Activated CD8-positive, alpha-beta memory T cell treated with anti-CD3 and anti-CD28 coated beads, Interleukin-2, amount 50 U/mL, for 1 hour (primary cell): ENCODE measurements around the gene LDHAL6A.
"Not testable (repeated sequence)": the region's sequence is repeated elsewhere in the genome, so short reads cannot be mapped to it uniquely, and the experiment has no call there.

Source experiments
- DNase-seq: peaks from one replicate; pipeline ENCODE4 v3.0.0-alpha.2; 2020; ENCODE audit errors: extremely low read depth

Gene LDHAL6A

DNA sequence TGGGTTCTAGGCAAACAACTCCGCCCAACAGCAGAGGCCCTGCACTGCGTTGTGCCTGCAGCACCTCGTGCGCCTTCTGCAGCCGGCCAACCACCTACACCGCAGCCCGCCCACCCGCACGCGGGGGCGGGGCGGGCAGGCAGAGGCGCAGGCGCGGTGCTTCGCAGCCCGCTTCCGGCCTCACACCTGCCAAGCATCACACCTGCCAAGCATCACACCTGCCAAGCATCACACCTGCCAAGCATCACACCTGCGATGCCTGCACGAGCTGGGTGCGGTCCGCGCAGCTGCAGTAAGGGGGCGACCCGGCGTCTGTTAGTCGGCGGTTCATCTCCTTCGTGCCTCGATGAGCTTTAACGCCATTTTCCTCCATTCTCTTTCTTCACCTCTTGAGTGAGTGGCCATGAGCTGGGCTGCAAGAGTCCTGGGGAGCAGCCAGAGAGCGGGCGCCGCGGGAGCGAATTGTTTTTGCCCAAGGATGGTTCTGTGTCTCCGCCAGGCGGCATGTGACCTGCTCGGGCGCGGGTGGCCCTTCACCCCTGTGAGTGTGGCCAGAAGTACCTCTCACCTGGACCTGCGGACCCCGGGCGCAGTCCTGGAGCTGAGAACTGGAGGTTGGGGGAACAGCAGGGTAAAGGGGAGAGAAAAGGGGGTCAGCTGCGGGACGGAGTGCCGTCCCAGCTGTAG lies at the start of gene LDHAL6A:
TSS of gene LDHAL6A (plus strand) at position 171 of the 687 bp plus-strand sequence. CDS start 825 bp downstream, outside the sequence.
- no peak for DNase-seq

DNA sequence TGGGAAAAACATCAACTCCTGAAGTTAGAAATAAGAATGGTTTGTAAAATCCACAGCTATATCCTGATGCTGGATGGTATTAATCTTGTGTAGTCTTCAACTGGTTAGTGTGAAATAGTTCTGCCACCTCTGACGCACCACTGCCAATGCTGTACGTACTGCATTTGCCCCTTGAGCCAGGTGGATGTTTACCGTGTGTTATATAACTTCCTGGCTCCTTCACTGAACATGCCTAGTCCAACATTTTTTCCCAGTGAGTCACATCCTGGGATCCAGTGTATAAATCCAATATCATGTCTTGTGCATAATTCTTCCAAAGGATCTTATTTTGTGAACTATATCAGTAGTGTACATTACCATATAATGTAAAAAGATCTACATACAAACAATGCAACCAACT lies 48.3 kb upstream of the LDHAL6A start:
- not testable (repeated sequence) for DNase-seq

DNA sequence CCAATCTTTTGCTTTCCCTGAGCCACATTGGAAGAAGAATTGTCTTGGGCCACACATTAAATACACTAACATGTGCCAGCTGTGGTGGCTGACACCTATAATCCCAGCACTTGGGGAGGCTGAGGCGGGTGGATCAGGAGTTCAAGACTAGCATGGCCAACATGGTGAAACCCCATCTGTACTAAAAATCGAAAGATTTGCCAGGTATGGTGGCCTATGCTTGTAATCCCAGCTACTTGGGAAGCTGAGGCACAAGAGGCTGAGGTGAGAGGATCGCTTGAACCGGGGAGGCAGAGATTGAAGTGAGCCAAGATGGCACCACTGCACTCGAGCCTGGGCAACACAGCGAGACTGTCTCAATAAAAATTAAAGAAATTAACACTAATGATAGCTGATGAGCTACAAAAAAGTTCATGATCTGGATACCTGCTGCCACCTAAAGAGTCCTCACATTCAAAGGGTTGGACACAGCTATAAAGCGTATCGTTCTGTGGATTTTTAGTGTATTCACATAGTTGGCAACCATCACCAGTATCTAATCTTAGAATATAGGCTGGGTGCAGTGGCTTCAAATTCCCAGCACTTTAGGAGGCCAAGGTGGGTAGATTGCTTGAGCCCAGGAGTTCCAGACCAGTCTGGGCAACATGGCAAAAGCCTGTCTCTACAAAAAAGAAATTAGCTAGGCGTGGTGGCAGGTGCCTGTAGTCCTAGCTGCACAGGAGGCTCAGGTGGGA lies 46.9 kb upstream of the LDHAL6A start:
- no peak for DNase-seq

GRCh38 chr11:18416459-18416858 lies 39.2 kb upstream of the LDHAL6A start:
- DNase-seq: no peak

GRCh38 chr11:18419040-18419439 lies 36.6 kb upstream of the LDHAL6A start:
- DNase-seq: no peak

DNA sequence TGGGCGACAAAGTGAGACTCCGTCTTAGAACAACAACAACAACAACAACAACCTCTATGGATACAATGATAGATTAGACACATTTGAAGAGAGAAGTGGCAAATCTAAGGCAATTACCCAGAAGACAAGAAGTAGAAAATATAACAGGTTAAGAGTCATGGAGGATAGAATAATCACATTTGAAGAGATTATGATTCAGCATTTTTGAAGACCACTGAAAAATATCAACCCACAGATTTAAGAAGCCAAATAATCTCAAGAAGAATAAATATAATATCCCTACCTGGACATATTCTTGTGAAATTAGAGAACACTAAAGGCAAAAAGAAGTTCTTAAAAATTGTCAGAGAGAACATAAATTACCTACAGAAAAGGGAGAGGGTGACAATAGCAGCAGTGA lies 35.6 kb upstream of the LDHAL6A start:
- no peak for DNase-seq

DNA sequence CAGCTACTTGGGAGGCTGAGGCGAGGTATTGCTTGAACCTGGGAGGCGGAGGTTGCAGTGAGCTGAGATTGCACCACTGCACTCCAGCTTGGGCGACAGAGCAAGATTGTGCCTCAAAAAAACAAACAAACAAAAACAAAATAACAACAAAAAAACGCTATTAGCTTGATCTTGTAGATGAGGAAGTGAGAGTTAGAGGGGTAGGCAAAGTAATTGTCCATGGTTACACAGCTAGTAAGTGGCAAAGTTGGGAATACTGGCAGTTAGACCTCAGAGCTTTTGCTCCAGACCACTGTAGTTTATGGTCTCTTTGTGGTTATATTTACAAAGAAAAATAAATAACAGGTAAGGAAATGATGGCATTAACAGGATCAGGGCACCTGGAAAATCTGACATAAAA lies 28.4 kb upstream of the LDHAL6A start:
- DNase-seq: no peak

- no peak for DNase-seq
These were observed 26.3 kb upstream of the LDHAL6A start for GRCh38 chr11:18429332-18429731.

DNA sequence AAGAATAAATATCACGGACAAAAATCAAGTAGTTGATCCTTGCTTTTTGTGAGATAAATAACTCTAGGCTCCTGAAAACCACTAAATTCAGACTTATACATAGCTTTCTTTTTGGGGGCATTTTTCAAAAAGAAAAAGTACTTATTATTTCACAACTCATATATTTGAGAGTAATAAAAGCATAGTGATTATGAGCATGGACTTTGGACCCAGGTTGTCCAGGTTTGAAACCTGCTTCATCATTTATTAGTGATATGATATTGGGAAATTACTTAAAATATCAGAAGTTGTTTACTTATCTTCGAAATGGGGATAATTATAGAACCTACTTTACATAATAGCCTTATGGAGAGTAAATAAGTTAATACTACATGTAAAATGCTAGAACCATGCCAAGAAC lies 17.0 kb upstream of the LDHAL6A start:
- no peak for DNase-seq

DNA sequence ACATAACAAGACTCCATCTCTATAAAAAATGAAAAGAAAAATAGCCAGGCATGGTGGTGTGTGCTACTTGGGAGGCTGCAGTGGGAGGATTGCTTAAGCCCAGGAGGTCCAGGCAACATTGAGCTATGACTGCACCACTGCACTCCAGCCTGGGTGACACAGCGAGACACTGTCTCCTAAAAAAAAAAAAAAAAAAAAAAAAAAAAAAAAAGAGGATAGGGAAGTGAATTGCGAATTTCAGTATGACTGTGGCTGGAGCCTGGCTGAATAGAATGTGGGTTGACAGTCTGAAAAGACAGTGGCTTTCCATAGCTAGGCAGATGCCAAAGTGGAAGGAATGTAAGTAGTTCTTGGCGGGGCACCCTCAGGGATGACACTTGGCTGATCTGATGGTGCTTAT lies 6.4 kb upstream of the LDHAL6A start:
- no peak for DNase-seq

GRCh38 chr11:18452927-18453326 lies 2.7 kb upstream of the LDHAL6A start:
- DNase-seq: no peak

DNA sequence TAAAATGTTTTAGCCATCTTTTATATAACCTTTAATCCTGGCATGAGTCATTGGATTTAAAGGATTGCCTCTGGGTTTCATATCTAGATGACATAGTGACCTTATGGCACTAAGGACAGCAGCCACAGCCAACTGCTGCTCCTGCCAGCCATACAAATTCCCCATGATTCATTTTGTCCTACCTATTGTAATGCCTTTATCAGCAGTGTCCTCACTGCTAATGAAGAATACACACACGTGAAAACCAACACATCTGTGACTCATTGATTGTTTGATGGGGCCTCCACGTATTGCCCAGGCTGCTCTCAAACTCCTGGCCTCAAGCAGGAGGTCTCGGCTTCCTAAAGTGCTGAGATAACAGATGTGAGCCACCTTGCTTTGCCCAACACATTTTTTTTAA lies 1.8 kb downstream of the LDHAL6A start:
- no peak for DNase-seq

DNA sequence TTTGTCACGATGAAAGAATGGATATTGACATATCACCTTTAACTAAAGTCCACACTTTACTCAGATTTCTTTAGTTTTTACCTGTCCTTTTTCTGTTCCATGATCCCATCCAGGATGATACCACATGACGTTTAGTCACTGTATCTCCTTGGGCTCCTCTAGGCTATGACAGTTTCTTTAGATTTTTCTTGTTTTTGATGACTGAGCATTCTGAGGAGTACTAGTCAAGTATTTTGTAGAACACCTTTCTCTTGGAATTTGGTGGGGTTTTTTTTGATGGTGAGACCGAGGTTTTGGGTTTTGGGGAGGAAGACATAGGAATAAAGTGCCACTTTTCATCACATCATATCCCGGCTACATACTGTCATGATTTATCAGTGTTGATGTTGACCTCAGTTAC lies 4.0 kb downstream of the LDHAL6A start:
- no peak for DNase-seq

GRCh38 chr11:18461909-18462308 lies 6.3 kb downstream of the LDHAL6A start:
- DNase-seq: no peak

DNA sequence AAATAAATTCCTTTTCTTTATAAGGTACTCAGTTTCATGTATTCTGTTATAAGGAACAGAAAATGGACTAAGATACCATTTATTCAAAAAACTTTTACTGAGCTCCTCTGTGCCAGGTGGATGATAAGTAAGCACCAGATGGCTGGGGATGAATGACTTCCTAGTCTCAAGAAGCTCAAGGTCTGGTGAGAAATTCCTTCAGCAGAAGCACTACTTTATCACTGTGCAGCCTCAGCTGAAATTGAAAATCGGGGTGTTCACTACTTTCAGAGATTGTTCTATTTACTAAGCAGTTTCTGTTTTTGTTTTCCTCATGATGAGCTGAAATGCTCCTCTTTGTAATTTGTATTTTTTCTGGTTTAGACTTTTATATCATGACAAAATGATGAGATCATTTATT lies 7.8 kb downstream of the LDHAL6A start:
- DNase-seq: no peak

GRCh38 chr11:18466402-18466801 lies 10.7 kb downstream of the LDHAL6A start:
- DNase-seq: no peak

DNA sequence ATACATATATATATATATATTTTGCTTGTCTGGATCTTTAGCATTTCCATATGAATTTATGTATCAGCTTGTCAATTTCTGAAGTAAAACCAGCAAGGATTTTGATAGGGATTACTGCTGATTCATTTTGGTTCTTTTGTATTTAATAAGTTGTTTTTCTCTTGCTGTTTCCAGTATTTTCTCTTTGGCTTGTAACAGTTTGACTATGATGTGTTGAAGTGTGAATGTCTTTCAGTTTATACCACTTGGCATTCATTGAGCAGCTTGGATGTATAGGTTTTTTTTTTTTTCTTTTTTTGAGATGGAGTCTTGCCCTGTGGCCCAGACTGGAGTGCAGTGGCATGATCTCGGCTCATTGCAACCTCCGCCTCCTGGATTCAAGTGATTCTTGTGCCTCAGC lies 12.4 kb downstream of the LDHAL6A start:
- no peak for DNase-seq

DNA sequence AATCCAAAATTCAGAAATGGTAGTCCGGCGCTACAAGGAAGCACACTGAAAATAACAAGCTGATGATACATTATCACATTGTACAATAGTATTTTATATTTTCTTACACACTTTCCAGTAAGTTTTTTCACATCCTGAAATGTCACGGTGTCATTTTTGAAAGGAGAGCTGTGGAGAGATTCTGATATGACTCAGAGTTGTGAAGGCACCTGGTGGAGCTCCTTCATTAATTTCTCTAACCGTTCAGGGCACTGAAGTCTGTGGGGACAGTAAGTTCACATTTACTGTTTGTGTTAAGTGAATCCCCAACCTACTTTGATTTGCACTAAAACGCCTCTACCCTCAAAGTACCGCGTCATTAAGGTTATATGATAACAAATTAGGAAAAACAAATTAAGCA lies 13.3 kb downstream of the LDHAL6A start:
- no peak for DNase-seq

DNA sequence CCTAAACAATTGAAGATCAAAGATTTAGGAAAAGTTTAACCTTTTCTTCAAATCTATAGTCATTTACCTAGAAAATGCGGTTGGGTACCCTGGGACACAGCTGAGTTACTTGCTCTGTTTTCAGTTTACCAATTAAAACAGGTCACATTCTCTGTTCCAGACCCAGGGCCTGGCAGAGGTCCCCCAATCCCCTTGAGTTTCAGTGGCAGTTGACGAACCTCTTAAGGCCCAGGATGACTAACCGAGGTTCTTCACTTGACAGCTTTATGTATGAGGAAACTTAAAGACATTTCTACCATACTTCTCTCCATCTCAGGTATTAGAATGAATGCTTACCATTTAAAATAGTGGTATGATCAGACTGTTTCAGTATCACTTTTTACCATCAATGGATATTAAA lies 16.3 kb downstream of the LDHAL6A start:
- DNase-seq: no peak

- no peak for DNase-seq
These were observed 16.9 kb downstream of the LDHAL6A start for GRCh38 chr11:18472587-18472986.

DNA sequence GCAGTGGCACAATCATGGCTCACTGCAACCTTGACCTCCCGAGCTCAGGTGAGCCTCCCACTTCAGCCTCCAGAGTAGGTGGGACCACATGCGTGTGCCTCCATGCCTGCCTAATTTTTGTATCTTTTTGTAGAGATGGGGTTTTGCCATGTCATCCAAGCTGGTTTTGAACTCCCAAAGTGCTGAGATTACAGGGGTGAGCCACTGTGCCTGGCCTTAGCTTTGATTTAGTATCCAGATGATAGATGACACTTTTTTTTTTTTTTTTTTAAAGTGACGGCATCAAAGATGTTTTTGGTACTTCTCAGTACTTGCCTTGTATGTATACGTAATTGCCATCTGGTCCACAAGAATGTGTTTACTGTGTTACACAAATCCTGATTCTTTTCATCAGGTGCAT lies 23.4 kb downstream of the LDHAL6A start:
- no peak for DNase-seq

DNA sequence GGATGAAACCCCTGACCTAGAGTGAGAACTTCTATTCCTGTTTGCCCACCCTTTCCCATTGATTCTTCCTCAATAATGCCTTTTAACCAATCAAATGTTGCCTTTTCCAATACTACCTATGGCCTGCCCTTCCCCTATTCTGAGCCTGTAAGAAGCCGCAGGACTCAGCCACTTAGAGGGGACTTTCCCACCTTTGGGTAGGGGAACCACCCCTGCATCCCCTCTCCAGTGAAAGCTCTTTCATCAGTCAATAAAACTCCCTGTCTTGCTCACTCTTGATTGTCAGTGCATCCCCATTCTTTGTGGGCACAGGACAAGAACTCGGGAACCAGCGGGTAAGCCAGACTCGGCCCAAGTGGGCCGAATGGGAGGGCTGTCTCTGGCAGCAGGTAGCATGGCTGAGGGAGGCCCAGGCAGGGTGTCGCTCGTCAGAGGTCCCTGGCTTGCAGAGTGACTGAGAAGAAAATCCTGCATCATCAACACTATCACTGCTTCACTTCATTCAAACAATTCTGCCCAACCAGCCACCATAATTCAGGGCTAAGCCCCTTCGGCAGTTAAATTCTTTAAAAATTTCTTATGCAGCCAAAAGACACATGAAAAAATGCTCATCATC lies 30.4 kb downstream of the LDHAL6A start:
- no peak for DNase-seq

DNA sequence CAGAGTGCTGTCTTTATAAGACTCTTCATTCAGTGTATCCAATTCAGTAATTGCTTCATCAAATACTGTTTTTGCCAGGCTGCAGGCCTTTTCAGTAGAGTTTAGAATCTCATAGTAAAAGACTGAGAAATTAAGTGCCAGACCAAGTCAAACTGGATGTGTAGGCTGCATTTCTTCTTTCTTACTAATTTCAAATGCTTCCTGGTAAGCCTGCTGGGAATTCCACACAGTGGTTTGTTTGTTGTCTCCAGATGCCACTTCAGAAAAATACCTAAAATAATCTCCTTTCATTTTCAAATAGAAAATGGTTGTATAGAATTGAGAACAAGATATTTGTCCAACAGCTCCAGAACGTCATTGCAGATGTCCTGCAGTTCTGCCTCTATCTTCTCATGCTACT lies 34.7 kb downstream of the LDHAL6A start:
- DNase-seq: no peak
